ENCODE data around the gene PFN1. TPM values are rescaled to one million over a fixed set of nuclear protein-coding genes. Genes with fewer than 3 reads are reported as not detected.

PFN1 gene
- total RNA-seq, 1 experiment from 2014 or later: 367 TPM

- no peaks in the 10 kb centered on the region for H3K4me1 Mint-ChIP-seq (ENCODE audit: low read depth, unreplicated experiment)
- H3K9me3 Mint-ChIP-seq (ENCODE audit: unreplicated experiment): no peaks in the 10 kb centered on the region
- peaks cover 12% of the 10 kb centered on the region for H3K36me3 Mint-ChIP-seq (ENCODE audit: insufficient read depth, unreplicated experiment)
- CTCF ChIA-PET: interaction anchor here (0.9 kb wide), 1 partner anchor 43 kb away, joined by 3 read pairs; the partner anchor contains the start of genes RNF167 and SLC25A11
- H3K9me3 ChIP-seq: no peaks in the 10 kb centered on the region
- no peak for TF ChIP-seq CTCF (IDR thresholded peaks at IDR 0.05; ENCODE audit: insufficient read depth in 1 of 2, low read depth in 1 of 2, low read length in 1 of 2, severe bottlenecking in 1 of 2, unreplicated experiment in 1 of 2)
- no peak overlapping the region for H3K27ac Mint-ChIP-seq (ENCODE audit: unreplicated experiment)
- no peak overlapping the region for H3K4me3 Mint-ChIP-seq (ENCODE audit: unreplicated experiment)
- H3K27me3 Mint-ChIP-seq (ENCODE audit: insufficient read depth, unreplicated experiment): no peaks in the 10 kb centered on the region
- H3K27me3 ChIP-seq (replicated peaks; ENCODE audit: control insufficient read depth, insufficient read depth, low read length): no peaks in the 10 kb centered on the region
- H3K36me3 ChIP-seq (ENCODE audit: control insufficient read depth, insufficient read depth, low read length): no peaks in the 10 kb centered on the region
- POLR2A ChIA-PET: no interaction called here
- no peak for DNase-seq
- BruUV-seq (replicated peaks): no TSS peak
- H3K4me3 ChIP-seq (ENCODE audit: low read depth, low read length): no peak overlapping the region
- H3K4me1 ChIP-seq: no peaks in the 10 kb centered on the region
- intact Hi-C loops (cut with micrococcal nuclease; ENCODE audit: unreplicated experiment): no loop called here
These were observed 51.1 kb downstream of the PFN1 start for GRCh38 chr17:4897198-4897687.

- peaks cover 12% of the 10 kb centered on the region for H3K36me3 Mint-ChIP-seq (ENCODE audit: insufficient read depth, unreplicated experiment)
- H3K36me3 ChIP-seq (ENCODE audit: control insufficient read depth, insufficient read depth, low read length): no peaks in the 10 kb centered on the region
- H3K27ac Mint-ChIP-seq (ENCODE audit: unreplicated experiment): no peak overlapping the region
- no peak for DNase-seq
- TF ChIP-seq CTCF (IDR thresholded peaks at IDR 0.05; ENCODE audit: insufficient read depth in 1 of 2, low read depth in 1 of 2, low read length in 1 of 2, severe bottlenecking in 1 of 2, unreplicated experiment in 1 of 2): peak in 1 of 2 experiments; percentile 3
- ChIA-PET POLR2A (no interaction called here), CTCF (interaction anchor here (0.9 kb wide), 1 partner anchor 43 kb away, joined by 3 read pairs; the partner anchor contains the start of genes RNF167 and SLC25A11)
- intact Hi-C loops (cut with micrococcal nuclease; ENCODE audit: unreplicated experiment): no loop called here
- no peak overlapping the region for H3K4me3 Mint-ChIP-seq (ENCODE audit: unreplicated experiment)
- no TSS peak for BruUV-seq (replicated peaks)
- H3K4me3 ChIP-seq (ENCODE audit: low read depth, low read length): no peak overlapping the region
- no peaks in the 10 kb centered on the region for H3K9me3 ChIP-seq
- no peaks in the 10 kb centered on the region for H3K9me3 Mint-ChIP-seq (ENCODE audit: unreplicated experiment)
- H3K4me1 ChIP-seq: no peaks in the 10 kb centered on the region
- no peaks in the 10 kb centered on the region for H3K27me3 ChIP-seq (replicated peaks; ENCODE audit: control insufficient read depth, insufficient read depth, low read length)
- no peaks in the 10 kb centered on the region for H3K27me3 Mint-ChIP-seq (ENCODE audit: insufficient read depth, unreplicated experiment)
- no peaks in the 10 kb centered on the region for H3K4me1 Mint-ChIP-seq (ENCODE audit: low read depth, unreplicated experiment)
These were observed 51.8 kb downstream of the PFN1 start for GRCh38 chr17:4896332-4897197.

GRCh38 chr17:4895657-4896331, 52.5 kb downstream of the PFN1 start:
- no peak overlapping the region for H3K4me3 Mint-ChIP-seq (ENCODE audit: unreplicated experiment)
- BruUV-seq (replicated peaks): TSS peak; percentile 47
- H3K27ac Mint-ChIP-seq (ENCODE audit: unreplicated experiment): no peak overlapping the region
- no peaks in the 10 kb centered on the region for H3K27me3 Mint-ChIP-seq (ENCODE audit: insufficient read depth, unreplicated experiment)
- intact Hi-C loops (cut with micrococcal nuclease; ENCODE audit: unreplicated experiment): no loop called here
- CTCF ChIA-PET: interaction anchor here (0.9 kb wide), 1 partner anchor 44 kb away, joined by 3 read pairs; the partner anchor contains the start of genes RNF167 and SLC25A11
- POLR2A ChIA-PET: no interaction called here
- Histone ChIP-seq H3K27me3 (replicated peaks; ENCODE audit: control insufficient read depth, insufficient read depth, low read length) (no peaks in the 10 kb centered on the region), H3K4me3 (ENCODE audit: low read depth, low read length) (no peak overlapping the region), H3K4me1 (no peaks in the 10 kb centered on the region), H3K36me3 (ENCODE audit: control insufficient read depth, insufficient read depth, low read length) (no peaks in the 10 kb centered on the region), H3K9me3 (no peaks in the 10 kb centered on the region)
- peaks cover 9% of the 10 kb centered on the region for H3K36me3 Mint-ChIP-seq (ENCODE audit: insufficient read depth, unreplicated experiment)
- H3K9me3 Mint-ChIP-seq (ENCODE audit: unreplicated experiment): no peaks in the 10 kb centered on the region
- no peaks in the 10 kb centered on the region for H3K4me1 Mint-ChIP-seq (ENCODE audit: low read depth, unreplicated experiment)
- peak in 1 of 2 experiments; percentile 6 for TF ChIP-seq CTCF (IDR thresholded peaks at IDR 0.05; ENCODE audit: insufficient read depth in 1 of 2, low read depth in 1 of 2, low read length in 1 of 2, severe bottlenecking in 1 of 2, unreplicated experiment in 1 of 2)
- no peak for DNase-seq

Measured in Caco-2 (cell line).